ENCODE results near the gene DLGAP1. TPM values are rescaled to one million over a fixed set of nuclear protein-coding genes. Genes with fewer than 3 reads are reported as not detected.

The DLGAP1 gene
- total RNA-seq, 1 experiment from 2014 or later: 0.46 TPM

DNA sequence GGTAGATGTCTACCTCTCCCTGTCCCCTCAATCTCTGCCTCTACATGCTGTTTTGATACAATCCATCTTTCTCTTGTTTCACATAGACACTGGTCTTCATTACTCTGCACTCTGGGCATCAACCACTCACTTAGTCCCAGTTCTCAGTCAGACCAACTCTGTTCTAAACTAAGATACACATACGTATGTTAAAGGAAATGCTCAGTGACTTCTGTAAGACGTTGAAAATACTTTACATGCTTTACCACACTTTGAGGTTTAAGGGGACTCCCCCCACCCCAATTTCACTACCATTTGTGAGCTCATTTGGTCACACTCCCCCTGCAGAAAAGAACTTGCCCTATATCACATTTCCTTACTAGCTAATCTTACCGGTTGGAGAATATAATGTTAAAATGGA is 507.7 kb downstream of the DLGAP1 start:
- DNase-seq (ENCODE audit: low read depth): no peak

DNA sequence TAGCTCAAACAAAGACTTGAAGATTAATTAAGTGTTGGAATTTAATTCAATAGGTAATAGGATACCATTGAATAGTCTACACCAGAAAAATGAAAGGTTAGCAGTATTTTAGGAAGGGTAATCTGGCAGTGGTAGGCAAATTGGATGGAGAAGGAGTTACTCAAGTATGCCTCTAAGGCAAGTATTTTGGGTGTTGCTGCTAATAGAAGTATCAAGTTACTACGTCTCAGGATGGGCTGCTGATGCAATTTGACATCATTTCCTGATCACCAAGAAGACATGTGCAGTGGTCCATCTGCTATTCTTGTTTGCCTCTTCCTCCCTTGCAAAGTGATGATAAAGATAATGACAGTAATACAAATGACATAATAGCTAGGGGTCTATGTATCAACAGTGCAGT is 519.8 kb downstream of the DLGAP1 start:
- no peak for DNase-seq (ENCODE audit: low read depth)

DNA sequence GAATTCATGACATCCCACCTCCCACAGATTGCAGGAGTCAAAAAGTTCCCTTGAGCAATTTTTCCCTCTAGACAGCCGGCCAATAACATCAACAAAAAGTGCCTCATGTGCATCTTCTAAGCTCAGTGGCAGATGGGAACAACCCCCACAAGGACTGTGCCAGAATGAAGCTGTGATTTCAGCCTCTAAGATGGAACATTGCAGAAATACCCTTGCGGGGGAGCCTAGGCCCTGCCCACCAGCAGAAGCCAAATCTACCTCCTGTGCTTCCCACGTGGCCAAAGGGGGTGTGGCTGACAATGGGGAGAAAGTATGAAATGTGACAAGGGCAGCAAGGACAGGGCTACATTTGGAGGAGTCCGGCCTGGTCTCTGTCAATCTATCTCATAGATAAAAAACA is 522.8 kb downstream of the DLGAP1 start:
- DNase-seq (ENCODE audit: low read depth): no peak

GRCh38 chr18:3931542-3932112 is 523.5 kb downstream of the DLGAP1 start:
- DNase-seq (ENCODE audit: low read depth): no peak

DNA sequence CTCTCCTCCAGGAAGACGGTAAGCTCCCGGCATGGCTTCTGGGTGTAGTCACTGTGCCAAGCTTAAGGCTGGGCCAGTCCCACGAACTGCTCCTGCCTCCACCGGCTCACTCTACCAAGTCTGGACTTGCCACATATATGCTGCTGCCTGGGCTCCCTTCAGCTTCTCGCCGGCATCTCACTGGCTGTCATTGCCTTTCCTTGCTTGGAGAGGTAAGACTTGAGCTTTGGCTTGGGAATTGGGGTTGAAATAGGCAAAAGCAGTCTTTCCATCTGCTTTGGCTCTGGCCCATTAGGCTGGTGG is 524.1 kb downstream of the DLGAP1 start:
- no peak for DNase-seq (ENCODE audit: low read depth)

- no peak for DNase-seq (ENCODE audit: low read depth)
Observed at GRCh38 chr18:3930126-3931012, 524.7 kb downstream of the DLGAP1 start.

- no peak for DNase-seq (ENCODE audit: low read depth)
Observed at GRCh38 chr18:3924455-3924854, 530.7 kb downstream of the DLGAP1 start.

DNA sequence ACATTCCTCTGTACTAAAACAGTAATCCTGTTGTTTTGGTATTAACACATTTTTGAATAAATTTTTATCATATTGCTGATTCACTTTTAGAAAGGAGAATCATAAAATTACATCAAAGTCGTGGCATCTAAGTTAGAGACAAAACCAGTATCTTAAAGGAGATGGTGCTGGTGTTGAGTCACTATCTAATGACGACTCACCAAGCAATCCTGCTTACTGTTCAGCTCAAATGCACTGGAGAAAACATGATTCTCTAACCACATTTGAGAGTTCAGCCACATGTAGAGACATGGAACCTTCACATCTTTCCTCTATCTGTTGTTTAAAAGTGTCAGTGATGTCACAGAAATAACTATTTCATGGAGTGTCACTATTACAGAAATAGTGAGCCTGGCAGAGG is 531.4 kb downstream of the DLGAP1 start:
- DNase-seq (ENCODE audit: low read depth): peak; percentile 71

DNA sequence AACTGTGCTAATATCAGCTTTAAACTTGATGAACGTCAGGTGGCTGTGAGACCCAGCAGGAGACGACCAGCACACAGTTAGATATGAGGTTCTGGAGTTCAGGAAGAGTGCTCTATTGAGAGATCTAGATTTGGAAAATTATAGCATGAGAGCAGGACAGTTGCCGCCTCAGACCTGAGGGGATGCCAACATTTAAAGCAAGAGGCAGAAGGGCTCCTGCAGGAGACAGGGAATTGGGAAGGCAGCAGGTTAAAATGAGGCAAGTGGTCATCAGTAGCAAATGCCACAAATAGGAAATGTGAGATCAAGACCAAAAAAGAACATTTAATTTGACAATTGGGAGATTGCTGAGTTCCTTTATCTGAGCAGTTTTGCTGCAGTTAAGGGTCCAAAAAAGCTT is 533.3 kb downstream of the DLGAP1 start:
- DNase-seq (ENCODE audit: low read depth): no peak

DNA sequence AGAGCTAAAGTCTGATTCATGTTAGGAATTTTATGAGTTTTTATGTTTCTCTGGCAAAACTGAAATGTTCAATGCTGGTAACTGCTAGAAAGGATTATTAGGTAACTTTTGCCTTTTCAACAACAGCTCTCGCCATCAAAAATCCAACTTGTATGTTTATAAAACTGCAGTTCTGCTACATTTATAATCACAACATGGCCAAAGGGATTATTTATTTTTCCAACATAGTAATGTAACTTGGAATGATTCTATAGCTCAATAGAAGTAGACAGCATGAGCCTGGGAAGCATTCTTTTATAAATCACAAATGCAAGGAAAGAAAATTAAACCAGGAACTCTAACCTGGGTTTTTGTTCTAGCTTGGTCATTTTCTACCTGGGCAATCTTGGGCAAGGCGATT is 534.3 kb downstream of the DLGAP1 start:
- DNase-seq (ENCODE audit: low read depth): no peak

GRCh38 chr18:3919396-3920061 is 535.6 kb downstream of the DLGAP1 start:
- no peak for DNase-seq (ENCODE audit: low read depth)

DNA sequence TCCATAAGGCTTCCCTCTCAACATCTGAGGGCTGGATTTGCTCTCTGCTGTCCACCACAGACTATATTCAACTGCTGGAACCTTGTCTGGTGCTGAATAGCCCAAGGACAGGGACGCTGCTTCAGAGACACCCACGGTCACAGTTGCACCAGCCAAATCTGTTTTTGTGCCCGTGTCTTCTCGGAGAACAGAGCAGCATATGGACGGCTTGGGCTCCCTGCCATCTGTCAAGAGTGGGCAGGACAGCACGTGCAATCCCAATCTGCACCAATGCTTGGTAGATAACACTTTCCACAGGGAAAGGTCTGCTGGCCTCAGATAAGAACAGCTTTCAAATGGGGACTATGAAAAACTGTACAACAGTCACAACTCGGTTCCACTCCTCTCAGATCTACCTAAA is 539.0 kb downstream of the DLGAP1 start:
- DNase-seq (ENCODE audit: low read depth): no peak

DNA sequence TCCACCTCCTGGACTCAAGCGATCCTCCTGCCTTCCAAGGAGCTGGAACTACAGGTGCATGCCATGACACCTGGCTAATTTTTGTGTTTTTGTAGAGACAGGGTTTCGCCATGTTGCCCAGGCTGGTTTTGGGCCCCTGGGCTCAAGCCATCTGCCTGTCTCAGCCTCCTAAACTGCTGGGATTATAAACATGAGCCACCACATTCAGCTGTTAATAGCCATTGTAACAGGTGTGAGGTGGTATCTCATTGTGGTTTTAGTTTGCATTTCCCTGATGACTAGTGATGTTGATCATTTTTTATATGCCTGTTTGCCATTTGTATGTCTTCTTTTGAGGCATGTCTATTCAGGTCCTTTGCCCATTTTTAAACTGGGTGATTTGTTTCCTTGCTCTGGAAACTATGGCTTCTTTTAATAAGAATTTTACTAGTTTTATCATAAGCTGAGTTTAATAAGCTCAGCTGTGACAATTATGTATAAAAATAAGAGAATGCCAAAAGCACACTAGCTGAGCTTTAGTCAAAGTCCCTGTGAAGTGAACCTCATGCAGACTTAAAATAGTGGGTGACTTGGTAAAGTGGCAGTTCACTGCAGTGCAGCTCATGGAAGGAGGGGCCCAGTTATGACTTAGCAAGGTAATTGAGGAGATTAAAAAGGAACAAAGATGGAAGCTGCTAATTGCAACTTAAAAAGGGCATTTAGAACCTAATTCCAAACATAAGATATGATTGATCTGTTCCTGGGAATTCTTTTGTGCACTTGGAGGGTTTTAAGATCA is 540.1 kb downstream of the DLGAP1 start:
- peak; percentile 80 for DNase-seq (ENCODE audit: low read depth)

- DNase-seq (ENCODE audit: low read depth): no peak
Observed at GRCh38 chr18:3914109-3914508, 541.0 kb downstream of the DLGAP1 start.

DNA sequence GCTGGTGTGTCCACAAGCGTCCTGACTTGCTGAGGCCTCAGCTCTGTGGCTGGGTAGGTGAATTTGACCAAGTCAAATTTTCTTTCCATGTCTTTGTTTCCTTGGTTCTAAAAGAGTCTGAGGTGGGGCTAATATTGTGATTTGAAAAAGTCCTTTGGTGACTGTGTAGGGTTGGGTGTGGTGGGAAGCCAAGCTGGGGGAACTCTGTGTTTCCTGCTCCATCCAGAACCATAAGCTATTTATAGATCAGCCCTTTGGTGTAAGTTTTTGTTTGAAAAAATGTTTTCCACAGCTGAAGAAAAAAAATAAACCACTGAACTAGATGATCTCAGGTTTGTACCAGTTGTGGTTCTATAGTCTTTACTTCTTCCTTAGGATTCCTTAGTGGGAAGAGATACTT is 542.4 kb downstream of the DLGAP1 start:
- DNase-seq (ENCODE audit: low read depth): peak; percentile 70

DNA sequence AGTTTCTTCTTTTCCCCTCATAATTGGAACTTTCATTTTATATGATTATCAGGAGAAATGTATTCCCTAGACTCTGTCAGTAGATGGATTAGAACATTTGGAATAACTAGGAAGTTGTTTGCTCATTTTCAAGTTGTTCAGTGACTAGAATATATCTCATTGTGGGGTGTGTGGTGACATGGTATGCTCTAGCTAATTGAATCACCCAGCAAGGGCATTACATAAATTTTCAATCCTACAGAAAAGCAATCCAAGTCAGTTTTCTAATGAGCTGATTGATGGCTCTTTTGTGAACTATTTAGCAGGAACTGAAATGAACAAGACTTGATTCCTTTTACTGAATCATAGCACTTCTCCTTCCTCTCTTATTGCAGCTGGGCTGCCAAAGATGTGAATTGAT is 543.7 kb downstream of the DLGAP1 start:
- no peak for DNase-seq (ENCODE audit: low read depth)

DNA sequence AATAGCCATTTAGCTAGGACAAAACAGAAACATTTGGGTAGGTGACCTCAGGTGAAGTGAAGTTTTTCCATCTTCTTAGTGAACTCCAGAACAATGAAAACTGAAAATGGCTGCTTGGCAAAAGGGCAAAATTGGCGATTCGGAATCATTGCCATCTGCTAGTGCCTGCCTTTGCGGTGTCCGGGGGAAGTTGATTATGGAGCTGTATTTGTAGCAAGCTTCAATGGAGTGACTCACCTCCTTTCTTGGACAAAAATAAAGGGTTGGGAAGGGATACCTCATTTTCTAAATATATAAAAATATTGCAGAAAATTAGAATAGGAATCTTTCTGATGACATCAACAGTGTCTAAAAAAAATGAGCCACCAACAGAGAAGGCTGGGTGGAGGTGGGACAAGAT is 544.6 kb downstream of the DLGAP1 start:
- DNase-seq (ENCODE audit: low read depth): peak; percentile 57

DNA sequence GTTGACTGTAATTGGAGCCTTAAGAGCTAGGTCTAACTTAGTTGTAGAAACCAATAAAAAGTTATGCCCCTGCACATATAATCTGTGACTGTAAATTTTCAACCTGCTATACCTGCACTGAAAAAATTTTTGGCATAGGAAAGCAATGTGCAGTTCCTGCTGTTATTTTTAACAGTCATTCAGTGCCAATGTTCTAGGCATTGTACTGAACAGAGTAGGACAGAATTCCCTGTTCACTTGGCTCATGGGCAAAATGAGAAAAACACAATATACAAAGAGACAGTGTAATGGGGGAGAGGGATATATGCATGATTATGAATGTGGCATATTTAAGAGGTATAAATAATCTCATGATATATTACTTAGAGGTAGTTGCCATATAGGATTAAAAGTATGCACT is 547.2 kb downstream of the DLGAP1 start:
- no peak for DNase-seq (ENCODE audit: low read depth)

DNA sequence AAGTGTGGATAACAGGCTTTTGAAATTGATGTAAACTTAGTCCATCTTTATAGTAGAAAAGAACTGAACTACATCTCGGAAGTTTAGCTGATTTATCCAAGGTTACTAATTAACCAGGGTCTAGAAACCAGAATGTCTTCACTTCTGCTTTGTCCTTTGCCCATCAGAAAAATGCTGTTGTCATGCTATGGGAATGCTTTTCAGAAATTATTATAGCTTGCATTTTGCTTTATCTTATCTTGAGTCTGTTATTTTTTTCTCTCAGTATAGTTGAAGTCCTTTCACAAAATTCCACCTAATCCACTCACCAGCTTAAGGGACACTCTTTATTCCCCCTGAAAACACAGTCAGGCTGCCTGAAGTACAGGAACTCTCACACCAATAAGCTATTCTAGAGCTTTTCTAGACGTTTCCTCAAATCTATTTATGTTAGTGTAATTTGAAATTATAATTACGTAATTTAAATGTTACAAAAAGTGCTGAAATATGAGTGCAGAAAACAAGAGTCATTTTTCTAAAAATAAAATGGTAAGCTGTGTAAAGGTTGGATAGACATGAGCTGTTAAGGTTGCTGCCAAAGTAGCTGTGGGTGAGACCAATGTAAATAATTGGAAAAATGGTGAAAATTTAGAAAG is 548.9 kb downstream of the DLGAP1 start:
- no peak for DNase-seq (ENCODE audit: low read depth)

DNA sequence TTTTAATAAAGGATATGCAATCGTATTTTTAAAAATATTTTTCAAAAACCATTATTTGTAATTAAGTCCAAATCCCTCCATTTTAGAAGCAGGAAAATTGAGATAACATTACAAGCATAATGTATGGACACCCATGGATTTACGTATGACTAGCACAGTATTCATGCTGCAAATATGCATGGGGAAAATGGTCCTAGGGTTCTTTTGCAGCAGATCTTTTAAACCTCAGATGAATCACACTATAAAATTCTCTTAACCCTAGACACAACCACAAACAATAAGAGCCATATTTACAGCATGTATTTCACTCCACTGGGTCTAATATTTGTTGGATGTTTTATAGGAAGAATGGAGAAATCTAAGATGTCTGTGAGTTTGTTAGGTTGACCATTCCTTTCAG is 551.8 kb downstream of the DLGAP1 start:
- peak; percentile 91 for DNase-seq (ENCODE audit: low read depth)

- no peak for DNase-seq (ENCODE audit: low read depth)
Observed at GRCh38 chr18:3902676-3903075, 552.4 kb downstream of the DLGAP1 start.

GRCh38 chr18:3901811-3902210 is 553.3 kb downstream of the DLGAP1 start:
- DNase-seq (ENCODE audit: low read depth): no peak

Measured in LHCN-M2 (cell line).